ENCODE measurements around the gene PTH2R.

DNA sequence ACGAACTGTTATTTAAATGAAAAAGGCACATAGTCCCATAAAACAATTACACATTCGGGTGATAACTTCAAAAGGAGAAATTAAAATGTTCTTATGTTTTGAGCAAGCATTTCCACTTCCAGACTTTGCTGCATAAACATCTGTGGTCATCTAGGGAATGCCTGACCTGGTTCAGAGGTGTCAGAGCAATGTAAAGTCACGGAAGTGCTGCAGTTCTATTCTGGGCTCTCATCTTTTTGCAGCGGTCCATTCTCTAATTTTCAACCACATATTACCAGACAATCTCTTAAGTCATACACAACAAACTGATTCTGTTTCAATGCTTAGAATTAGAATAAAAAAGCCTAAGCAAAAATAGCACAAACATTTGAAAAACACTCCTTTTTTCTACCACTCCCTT, 22.0 kb upstream of the PTH2R start:
- TF ChIP-seq TCF4 (CRISPR knock-in tag; IDR thresholded peaks at IDR 0.05; ENCODE audit: borderline replicate concordance) (no peak), ARNTL (CRISPR knock-in tag; IDR thresholded peaks at IDR 0.05; ENCODE audit: borderline replicate concordance, low read depth) (no peak), ZNF70 (CRISPR knock-in tag; IDR thresholded peaks at IDR 0.05) (no peak), ISL1 (CRISPR knock-in tag; IDR thresholded peaks at IDR 0.05) (no peak), OSR1 (CRISPR knock-in tag; IDR thresholded peaks at IDR 0.05) (no peak)
